Ishikawa (cell line): ENCODE results near the gene OR2D2.

Experiments used
- CEBPB ChIP-seq: IDR thresholded peaks from 2 replicates; pipeline ENCODE4 v1.6.1; 2012
- CREB1 ChIP-seq: IDR thresholded peaks from 2 replicates; pipeline ENCODE4 v1.6.1; 2012; ENCODE audit warnings: low read depth
- EGR1 ChIP-seq: IDR thresholded peaks from 2 replicates; pipeline ENCODE4 v1.6.1; 2012
- EP300 ChIP-seq: IDR thresholded peaks from 2 replicates; pipeline ENCODE4 v1.6.1; 2012; ENCODE audit warnings: borderline replicate concordance
- FOXM1 ChIP-seq: IDR thresholded peaks from 2 replicates; pipeline ENCODE4 v1.6.1; 2012; ENCODE audit warnings: low read depth, borderline replicate concordance
- NFIC ChIP-seq: IDR thresholded peaks from 2 replicates; pipeline ENCODE4 v1.6.1; 2012
- RAD21 ChIP-seq: IDR thresholded peaks from 2 replicates; pipeline ENCODE4 v1.6.1; 2012; ENCODE audit warnings: low read depth
- TAF1 ChIP-seq: IDR thresholded peaks from 2 replicates; pipeline ENCODE4 v1.6.1; 2012; ENCODE audit warnings: low read depth, mild to moderate bottlenecking
- TCF12 ChIP-seq: IDR thresholded peaks from 2 replicates; pipeline ENCODE4 v1.6.1; 2012; ENCODE audit warnings: low read depth
- TEAD4 ChIP-seq: IDR thresholded peaks from 2 replicates; pipeline ENCODE4 v1.6.1; 2012
- YY1 ChIP-seq: IDR thresholded peaks from 2 replicates; pipeline ENCODE4 v1.6.1; 2012; ENCODE audit warnings: low read depth
- ZBTB7A ChIP-seq: IDR thresholded peaks from 2 replicates; pipeline ENCODE4 v1.6.1; 2012; ENCODE audit warnings: low read depth
- TF ChIP-seq, protein P1 (sequence below): IDR thresholded peaks from 2 replicates; pipeline ENCODE4 v1.6.1; 2012
- TF ChIP-seq, protein P2 (sequence below): IDR thresholded peaks from 2 replicates; pipeline ENCODE4 v1.6.1; 2012
- TF ChIP-seq, protein P3 (sequence below): IDR thresholded peaks from 2 replicates; pipeline ENCODE4 v1.6.1; 2012; ENCODE audit warnings: low read depth, mild to moderate bottlenecking

The OR2D2 gene

DNA sequence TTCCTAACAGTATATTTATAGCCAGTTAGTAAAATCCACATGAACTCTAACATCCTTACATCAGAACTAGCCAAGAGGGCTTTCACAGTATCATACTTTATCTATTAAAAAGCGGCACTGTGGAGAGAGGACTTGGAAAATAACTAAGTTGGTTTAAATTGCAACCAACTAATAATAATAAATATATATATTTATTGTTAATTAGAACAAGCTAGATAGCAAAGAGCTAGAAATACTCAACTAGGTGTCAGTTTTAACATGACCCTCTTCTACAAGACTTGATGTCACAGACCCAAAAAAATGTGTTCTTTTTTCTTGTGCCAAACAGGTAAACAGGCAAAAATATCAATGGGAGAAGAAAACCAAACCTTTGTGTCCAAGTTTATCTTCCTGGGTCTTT lies 28.4 kb upstream of the OR2D2 start, which contains the start of gene OR2D3:
Gene OR2D3, plus strand, starts transcription at position 301 of the 400 bp plus-strand sequence. Its CDS starts 0 bp downstream, at position 301.
- TF ChIP-seq, protein P1, sequence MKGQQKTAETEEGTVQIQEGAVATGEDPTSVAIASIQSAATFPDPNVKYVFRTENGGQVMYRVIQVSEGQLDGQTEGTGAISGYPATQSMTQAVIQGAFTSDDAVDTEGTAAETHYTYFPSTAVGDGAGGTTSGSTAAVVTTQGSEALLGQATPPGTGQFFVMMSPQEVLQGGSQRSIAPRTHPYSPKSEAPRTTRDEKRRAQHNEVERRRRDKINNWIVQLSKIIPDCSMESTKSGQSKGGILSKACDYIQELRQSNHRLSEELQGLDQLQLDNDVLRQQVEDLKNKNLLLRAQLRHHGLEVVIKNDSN: no peak
- TF ChIP-seq EP300 (no peak), TAF1 (no peak), TCF12 (no peak), ZBTB7A (no peak), NFIC (no peak), YY1 (no peak)

DNA sequence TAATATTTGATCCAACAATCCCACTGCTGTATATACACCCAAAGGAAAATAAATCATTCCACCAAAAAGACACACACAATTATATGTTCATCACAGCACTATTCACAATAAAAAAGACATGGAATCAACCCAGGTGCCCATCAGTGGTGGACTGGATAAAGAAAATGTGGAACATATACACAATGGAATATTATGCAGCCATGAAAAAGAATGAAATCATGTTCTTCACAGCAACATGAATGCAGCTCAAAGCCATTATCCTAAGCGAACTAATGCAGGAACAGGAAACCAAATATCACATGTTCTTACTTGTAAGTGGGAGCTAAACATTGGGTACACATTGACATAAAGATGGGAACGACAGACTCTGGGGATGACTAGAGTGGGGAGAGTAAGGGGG lies 27.4 kb upstream of the OR2D2 start:
- TF ChIP-seq ZBTB7A (no peak), EGR1 (no peak), NFIC (no peak), RAD21 (no peak), CEBPB (no peak), TCF12 (no peak), FOXM1 (no peak), EP300 (no peak), YY1 (no peak), TAF1 (no peak), TEAD4 (no peak)
- TF ChIP-seq, protein P2, sequence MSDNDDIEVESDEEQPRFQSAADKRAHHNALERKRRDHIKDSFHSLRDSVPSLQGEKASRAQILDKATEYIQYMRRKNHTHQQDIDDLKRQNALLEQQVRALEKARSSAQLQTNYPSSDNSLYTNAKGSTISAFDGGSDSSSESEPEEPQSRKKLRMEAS: no peak
- TF ChIP-seq, protein P3, sequence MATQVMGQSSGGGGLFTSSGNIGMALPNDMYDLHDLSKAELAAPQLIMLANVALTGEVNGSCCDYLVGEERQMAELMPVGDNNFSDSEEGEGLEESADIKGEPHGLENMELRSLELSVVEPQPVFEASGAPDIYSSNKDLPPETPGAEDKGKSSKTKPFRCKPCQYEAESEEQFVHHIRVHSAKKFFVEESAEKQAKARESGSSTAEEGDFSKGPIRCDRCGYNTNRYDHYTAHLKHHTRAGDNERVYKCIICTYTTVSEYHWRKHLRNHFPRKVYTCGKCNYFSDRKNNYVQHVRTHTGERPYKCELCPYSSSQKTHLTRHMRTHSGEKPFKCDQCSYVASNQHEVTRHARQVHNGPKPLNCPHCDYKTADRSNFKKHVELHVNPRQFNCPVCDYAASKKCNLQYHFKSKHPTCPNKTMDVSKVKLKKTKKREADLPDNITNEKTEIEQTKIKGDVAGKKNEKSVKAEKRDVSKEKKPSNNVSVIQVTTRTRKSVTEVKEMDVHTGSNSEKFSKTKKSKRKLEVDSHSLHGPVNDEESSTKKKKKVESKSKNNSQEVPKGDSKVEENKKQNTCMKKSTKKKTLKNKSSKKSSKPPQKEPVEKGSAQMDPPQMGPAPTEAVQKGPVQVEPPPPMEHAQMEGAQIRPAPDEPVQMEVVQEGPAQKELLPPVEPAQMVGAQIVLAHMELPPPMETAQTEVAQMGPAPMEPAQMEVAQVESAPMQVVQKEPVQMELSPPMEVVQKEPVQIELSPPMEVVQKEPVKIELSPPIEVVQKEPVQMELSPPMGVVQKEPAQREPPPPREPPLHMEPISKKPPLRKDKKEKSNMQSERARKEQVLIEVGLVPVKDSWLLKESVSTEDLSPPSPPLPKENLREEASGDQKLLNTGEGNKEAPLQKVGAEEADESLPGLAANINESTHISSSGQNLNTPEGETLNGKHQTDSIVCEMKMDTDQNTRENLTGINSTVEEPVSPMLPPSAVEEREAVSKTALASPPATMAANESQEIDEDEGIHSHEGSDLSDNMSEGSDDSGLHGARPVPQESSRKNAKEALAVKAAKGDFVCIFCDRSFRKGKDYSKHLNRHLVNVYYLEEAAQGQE: no peak
- TF ChIP-seq, protein P1: no peak

DNA sequence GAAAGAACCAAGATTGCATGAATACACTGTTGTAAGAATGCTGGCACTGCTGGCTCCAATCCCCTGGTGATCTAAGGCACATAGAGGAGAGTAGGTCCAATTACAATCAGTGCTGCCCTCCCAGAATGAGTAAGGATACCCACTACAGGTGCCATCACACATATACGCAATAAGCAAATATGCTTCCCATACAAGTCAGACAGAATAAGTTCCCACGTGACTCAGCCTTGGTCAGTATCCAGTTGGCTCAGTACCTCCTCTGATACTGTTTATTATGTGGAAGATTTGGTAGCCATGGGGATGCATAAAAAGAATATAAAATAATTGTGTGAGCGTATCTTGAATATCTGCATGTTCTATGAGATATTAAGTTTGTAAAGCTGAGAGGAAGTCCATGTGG lies 19.6 kb upstream of the OR2D2 start:
- TF ChIP-seq EGR1 (no peak), ZBTB7A (no peak), TEAD4 (no peak), YY1 (no peak), CREB1 (no peak), NFIC (no peak), FOXM1 (no peak)
- TF ChIP-seq, protein P2: no peak
- TF ChIP-seq, protein P3: no peak

DNA sequence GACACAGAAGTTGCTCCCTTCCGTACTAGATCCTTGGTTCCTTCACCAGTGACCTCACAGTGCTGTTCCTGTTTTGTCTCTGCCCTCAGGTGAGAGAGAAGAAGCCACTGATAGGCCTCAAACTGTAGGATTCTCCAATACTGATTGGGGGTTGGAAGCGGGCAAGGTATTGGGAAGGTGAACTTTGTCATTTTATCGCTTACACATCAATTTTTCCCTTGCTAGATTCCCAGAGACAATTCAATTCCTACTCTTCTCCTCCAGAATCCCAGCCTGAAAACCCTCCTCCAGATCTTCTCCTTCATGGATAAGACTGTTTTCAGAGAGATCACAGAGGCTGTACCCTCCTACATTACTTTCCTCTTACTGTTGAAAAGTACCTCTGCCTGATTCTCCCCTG lies 19.1 kb upstream of the OR2D2 start:
- TF ChIP-seq EGR1 (no peak), EP300 (no peak), YY1 (no peak), TEAD4 (no peak)

DNA sequence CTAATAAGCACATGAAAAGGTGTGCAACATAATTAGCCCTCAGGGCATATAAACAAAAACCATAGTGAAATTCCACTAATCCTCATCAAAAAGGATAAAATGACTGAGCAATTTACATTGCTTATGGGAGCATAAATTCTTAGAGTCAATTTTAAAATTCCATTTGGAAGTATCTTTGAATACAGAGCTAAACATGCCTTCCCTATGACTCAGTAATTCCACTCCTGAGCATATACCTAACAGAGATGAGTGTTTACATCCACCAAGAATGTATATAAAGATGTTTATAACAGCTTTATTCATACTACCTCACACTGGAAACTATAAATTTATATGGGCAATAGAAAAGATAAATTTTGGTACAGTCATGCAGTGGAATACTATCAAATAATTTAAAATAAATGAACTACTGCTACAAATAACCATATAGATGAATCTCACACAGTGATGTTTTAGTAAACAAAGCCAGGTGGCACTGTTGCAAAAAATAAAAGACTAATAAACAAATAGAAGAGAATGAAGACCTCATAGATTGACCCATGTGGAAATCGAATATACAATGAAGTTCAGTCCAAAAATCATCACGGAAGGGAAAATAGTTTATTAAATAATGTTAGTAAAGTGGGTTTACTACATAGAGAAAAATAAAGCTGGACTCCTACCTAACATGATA lies 8.2 kb upstream of the OR2D2 start:
- TF ChIP-seq, protein P3: no peak
- TF ChIP-seq, protein P1: no peak
- no peak for TF ChIP-seq TAF1
- no peak for TF ChIP-seq RAD21
- TF ChIP-seq CEBPB: no peak
- no peak for TF ChIP-seq FOXM1
- TF ChIP-seq ZBTB7A: no peak
- TF ChIP-seq EGR1: no peak
- TF ChIP-seq YY1: no peak
- no peak for TF ChIP-seq TCF12
- no peak for TF ChIP-seq EP300
- TF ChIP-seq TEAD4: no peak
- no peak for TF ChIP-seq CREB1
- TF ChIP-seq NFIC: no peak
- TF ChIP-seq, protein P2: no peak
